ENCODE measurements around the gene RFX1.

DNA sequence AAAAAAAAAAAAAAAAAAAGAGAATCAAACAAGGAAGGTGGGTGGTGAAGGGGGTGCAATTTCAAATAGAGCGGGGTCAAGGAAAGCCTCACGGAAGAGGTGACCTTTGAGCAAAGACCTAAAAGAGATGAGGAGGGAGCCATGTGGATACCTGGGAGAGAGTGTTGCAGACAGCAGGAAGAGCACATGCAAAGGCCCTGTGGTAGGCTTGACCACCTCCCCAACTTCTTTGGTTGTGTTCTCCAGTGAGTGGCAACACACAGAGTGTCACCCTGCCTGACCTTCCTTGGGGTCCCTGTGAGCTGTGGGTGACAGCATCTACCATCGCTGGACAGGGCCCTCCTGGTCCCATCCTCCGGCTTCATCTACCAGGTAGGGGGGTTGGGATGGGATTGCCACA, 44.4 kb upstream of the RFX1 start:
- TF ChIP-seq, protein P1, sequence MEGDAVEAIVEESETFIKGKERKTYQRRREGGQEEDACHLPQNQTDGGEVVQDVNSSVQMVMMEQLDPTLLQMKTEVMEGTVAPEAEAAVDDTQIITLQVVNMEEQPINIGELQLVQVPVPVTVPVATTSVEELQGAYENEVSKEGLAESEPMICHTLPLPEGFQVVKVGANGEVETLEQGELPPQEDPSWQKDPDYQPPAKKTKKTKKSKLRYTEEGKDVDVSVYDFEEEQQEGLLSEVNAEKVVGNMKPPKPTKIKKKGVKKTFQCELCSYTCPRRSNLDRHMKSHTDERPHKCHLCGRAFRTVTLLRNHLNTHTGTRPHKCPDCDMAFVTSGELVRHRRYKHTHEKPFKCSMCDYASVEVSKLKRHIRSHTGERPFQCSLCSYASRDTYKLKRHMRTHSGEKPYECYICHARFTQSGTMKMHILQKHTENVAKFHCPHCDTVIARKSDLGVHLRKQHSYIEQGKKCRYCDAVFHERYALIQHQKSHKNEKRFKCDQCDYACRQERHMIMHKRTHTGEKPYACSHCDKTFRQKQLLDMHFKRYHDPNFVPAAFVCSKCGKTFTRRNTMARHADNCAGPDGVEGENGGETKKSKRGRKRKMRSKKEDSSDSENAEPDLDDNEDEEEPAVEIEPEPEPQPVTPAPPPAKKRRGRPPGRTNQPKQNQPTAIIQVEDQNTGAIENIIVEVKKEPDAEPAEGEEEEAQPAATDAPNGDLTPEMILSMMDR (optimal IDR thresholded peaks at IDR 0.05 in 1 of 3, IDR thresholded peaks at IDR 0.05 in 1 of 3, conservative IDR thresholded peaks at IDR 0.05 in 1 of 3; ENCODE audit: extremely low read depth in 1 of 3, insufficient read depth in 2 of 3, low read length in 3 of 3), result no peak
- no peak for TF ChIP-seq EZH2 (IDR thresholded peaks at IDR 0.05; ENCODE audit: low read length)
